Measurements from ENCODE around the gene AVL9.
"Not testable (repeated sequence)": the region's sequence is repeated elsewhere in the genome, so short reads cannot be mapped to it uniquely, and the experiment has no call there.

AVL9 gene

DNA sequence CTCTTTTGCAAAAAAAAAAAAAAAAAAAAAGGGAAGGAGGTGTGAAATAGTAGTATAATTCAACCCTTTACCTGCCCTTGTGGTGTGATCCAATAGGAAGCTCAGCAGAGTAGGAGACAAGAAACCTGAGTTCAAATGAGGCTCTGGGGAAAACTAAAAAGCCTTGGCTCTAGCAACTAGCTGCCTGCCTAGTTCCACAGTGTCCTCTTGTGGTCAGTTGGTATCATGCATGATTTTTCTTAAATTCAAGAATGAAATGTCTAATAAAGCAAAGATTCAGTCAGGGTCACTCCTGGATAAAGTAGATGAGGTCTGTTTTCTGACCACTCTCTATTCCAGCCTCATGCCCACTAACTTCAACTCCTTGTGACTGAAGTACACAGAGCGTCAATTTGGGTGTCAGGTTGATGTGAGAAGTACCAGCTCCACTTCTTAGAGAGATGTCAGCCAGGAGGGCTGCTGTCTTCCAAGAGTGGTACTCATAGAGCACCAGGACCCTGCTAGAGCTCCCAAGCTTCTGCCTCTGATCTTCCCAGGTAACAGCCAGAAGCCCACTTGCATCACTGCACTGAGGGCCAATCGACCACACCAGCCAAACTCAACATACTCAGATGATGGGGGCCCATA is 15.6 kb upstream of the AVL9 start:
- no peak for DNase-seq (ENCODE audit: extremely low read depth, low read depth)
- TF ChIP-seq, protein P1, sequence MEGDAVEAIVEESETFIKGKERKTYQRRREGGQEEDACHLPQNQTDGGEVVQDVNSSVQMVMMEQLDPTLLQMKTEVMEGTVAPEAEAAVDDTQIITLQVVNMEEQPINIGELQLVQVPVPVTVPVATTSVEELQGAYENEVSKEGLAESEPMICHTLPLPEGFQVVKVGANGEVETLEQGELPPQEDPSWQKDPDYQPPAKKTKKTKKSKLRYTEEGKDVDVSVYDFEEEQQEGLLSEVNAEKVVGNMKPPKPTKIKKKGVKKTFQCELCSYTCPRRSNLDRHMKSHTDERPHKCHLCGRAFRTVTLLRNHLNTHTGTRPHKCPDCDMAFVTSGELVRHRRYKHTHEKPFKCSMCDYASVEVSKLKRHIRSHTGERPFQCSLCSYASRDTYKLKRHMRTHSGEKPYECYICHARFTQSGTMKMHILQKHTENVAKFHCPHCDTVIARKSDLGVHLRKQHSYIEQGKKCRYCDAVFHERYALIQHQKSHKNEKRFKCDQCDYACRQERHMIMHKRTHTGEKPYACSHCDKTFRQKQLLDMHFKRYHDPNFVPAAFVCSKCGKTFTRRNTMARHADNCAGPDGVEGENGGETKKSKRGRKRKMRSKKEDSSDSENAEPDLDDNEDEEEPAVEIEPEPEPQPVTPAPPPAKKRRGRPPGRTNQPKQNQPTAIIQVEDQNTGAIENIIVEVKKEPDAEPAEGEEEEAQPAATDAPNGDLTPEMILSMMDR (IDR thresholded peaks at IDR 0.05; ENCODE audit: low read depth, low read length): peak; percentile 94

DNA sequence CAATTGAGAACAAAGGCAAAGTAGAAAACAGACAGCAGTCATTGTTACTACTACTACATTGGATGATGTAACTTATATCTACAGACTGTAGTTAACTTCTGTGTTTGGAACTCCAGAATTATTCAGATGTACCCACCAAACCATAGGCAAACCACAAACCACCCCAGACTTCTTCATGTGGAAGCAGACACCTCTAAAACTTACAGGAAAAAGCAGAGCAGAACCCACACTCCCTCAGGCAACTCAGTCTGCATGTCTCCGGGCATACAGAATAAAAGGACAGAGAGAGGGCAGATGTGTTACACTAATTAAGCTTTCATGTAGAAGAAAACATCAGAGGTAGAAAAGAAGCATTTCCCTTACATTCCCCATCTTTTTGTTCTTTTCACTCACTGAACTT is 14.1 kb upstream of the AVL9 start:
- TF ChIP-seq, protein P1 (IDR thresholded peaks at IDR 0.05; ENCODE audit: low read depth, low read length): no peak
- no peak for DNase-seq (ENCODE audit: extremely low read depth, low read depth)

DNA sequence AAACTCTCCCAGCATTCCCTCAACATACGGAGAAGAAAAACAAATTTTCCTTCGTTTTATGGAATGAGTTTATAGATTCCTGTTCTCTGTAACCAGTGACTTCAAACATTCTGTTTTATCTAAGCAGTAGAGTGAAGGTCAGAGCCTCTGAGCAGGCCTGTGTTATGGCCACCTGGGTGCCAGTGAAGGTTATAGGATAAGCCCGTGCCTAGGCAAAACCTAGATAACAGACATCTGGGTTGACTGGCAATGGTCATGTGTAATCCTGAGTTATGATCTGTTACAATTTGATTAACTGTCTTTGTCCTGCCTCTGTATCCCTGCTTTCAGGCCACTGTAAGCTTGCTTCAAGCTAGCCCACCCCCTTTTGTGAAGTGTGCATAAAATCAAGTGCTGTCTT is 13.4 kb upstream of the AVL9 start:
- TF ChIP-seq, protein P1 (IDR thresholded peaks at IDR 0.05; ENCODE audit: low read depth, low read length): no peak
- DNase-seq (ENCODE audit: extremely low read depth, low read depth): no peak

DNA sequence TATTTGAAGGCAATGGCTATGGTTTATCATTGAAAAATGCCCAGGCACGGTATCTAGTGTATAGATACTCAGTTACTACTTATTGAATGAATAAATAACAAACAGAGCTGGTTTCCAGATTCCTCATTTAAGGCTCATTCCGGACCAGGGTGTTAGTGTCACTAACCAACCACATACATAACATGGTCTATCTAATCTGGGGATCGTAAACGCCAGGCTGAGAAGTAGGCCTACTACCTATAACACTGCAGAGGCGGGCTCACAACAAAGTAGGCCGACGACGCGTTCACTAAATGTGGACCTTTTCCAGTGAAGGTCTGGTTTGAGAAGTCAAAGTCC is 5.5 kb upstream of the AVL9 start:
- TF ChIP-seq, protein P1 (IDR thresholded peaks at IDR 0.05; ENCODE audit: low read depth, low read length): no peak
- DNase-seq (ENCODE audit: extremely low read depth, low read depth): no peak

DNA sequence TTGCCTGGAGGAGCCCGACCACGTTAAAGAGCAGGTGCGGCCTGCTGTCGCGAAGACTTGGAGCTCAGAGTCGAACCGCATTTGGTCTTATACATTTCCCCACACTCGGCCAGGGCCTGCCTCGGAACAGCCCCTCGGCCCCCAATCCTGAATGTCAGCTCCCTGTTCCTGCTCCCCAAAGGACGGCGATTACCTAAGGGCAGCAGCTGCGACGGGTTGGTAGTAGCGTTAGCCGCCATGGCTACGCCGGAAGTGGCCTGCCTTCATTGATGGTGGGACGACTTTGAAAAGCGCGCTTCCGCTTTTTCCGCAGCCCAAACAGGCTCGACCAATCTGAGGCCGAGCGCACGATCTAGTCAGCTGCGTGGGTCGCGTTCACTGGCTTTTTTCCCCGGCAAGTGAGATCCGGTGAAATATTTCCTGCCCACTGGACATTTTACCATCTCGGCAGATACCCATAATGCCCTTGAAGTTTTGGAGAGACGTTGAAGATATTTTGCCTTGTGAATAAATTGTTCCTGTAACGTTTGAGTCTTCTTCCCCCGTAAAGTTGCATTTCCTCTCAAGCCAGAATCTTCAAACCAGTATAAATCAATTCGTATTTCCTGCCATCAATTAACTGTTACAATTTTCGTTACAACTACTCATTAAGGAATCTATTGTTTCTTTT is 5.0 kb upstream of the AVL9 start, which contains the start of gene LSM5:
Gene LSM5 (minus strand): TSS at position 254 of the 670 bp plus-strand sequence. CDS start 15 bp downstream, at position 239.
- TF ChIP-seq, protein P1 (IDR thresholded peaks at IDR 0.05; ENCODE audit: low read depth, low read length): no peak

DNA sequence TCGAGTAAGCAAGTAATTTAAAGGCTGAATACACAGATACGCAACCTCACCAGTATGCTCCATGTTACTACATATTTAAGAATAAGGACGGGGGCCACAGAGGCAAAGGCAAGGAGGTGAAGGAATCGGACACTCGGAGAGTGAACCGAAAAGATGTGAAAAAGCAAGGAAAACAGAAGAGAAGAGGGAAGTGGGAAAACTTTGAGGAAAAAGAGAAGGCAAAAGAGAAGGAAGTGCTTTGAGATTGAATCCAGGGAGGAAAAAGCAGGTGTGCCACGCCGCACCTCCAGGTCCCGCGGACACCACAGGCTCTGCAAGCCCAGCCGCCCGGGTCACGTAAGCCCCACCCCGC is 367 bp upstream of the AVL9 start:
- no peak for DNase-seq (ENCODE audit: extremely low read depth, low read depth)
- TF ChIP-seq, protein P1 (IDR thresholded peaks at IDR 0.05; ENCODE audit: low read depth, low read length): no peak

More for the DNA sequence above, 5.0 kb upstream of the AVL9 start, which contains the start of gene LSM5:
- DNase-seq (ENCODE audit: extremely low read depth, low read depth): peak; percentile 76

DNA sequence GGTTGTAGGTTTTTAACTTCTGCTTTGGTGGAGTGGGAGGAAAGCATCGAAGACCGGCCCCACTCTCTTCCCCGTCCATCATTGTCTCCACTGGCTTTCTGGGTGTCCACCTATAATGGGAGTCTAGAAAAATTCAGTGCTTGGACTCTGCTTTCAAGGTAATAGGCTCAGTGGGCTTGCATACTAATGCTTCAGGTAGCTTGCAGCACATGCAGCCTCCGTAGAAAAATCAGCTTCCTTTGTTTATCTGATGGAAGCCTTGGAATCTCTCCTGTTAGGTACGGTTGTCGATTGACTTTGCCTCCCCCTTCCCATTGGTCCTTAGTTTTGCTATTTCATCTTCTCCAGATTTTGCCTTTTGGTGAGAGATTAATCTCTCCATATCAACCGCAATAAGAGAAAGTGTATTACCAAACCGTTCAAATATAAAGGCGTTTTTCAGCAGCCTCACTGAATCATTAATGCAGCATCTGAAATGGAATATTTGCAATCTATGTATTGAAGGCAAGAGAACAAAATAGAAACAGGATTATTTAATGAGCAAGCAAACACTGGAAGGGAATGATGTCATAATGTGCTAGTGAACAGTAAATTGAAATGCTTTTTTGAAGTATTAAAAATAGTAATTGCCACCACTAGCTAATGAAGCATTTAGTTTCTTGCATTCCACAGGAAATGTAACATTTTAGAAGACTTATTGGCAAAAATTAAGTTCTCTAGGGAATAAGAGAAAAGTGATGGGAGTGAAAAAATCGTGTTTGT is 944 bp downstream of the AVL9 start:
- no peak for DNase-seq (ENCODE audit: extremely low read depth, low read depth)
- TF ChIP-seq, protein P1 (IDR thresholded peaks at IDR 0.05; ENCODE audit: low read depth, low read length): no peak

DNA sequence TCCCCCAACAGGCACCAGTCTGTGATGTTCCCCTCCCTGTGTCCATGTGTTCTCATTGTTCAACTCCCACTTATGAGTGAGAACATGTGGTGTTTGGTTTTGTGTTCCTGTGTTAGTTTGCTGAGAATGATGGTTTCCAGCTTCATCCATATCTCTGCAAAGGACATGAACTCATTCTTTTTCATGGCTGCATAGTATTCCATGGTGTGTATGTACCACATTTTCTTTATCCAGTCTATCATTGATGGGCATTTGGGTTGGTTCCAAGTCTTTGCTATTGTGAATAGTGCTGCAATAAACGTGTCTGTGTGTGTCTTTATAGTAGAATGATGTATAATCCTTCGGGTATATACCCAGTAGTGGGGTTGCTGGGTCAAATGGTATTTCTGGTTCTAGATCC is 4.5 kb downstream of the AVL9 start:
- DNase-seq (ENCODE audit: extremely low read depth, low read depth): not testable (repeated sequence)

DNA sequence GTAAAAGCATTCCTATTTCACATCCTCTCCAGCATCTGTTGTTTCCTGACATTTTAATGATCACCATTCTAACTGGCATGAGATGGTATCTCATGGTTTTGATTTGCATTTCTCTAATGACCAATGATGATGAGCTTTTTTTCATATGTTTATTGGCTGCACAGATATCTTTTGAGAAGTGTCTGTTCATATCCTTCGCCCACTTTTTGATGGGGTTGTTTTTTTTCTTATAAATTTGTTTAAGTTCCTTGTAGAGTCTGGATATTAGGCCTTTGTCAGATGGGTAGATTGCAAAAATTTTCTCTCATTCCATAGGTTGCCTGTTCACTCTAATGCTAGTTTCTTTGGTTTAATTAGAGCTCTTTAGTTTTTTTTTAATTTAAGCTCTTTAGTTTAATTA is 4.9 kb downstream of the AVL9 start:
- not testable (repeated sequence) for DNase-seq (ENCODE audit: extremely low read depth, low read depth)
